HepG2 (cell line): Measurements from ENCODE around the gene N4BP2L1. TPM values are rescaled to one million over a fixed set of nuclear protein-coding genes. Genes with fewer than 3 reads are reported as not detected.

Experiments used
- AHDC1 ChIP-seq: sonication (generic); formaldehyde crosslinking; IDR thresholded peaks from 2 replicates; pipeline ENCODE4 v1.5.1; 2020; ENCODE audit warnings: mild to moderate bottlenecking, missing genetic modification reagents, borderline replicate concordance
- BRD4 ChIP-seq: sonication (generic); formaldehyde crosslinking; IDR thresholded peaks from 2 replicates; pipeline ENCODE4 v1.4.0; 2020; ENCODE audit warnings: missing genetic modification reagents
- ELF1 ChIP-seq: sonication (generic); formaldehyde crosslinking; IDR thresholded peaks from 2 replicates; pipeline ENCODE4 v1.4.0; 2020; ENCODE audit warnings: missing genetic modification reagents
- GLI4 ChIP-seq: sonication (generic); formaldehyde crosslinking; IDR thresholded peaks from 2 replicates; pipeline ENCODE4 v1.5.1; 2020; ENCODE audit warnings: missing genetic modification reagents, mild to moderate bottlenecking, moderate library complexity, borderline replicate concordance
- HNF4A ChIP-seq: sonication (generic); formaldehyde crosslinking; IDR thresholded peaks from 2 replicates; pipeline ENCODE4 v1.4.0; 2020; ENCODE audit warnings: missing genetic modification reagents
- HOXA5 ChIP-seq: sonication (generic); formaldehyde crosslinking; IDR thresholded peaks from 2 replicates; pipeline ENCODE4 v1.4.0; 2020; ENCODE audit warnings: missing genetic modification reagents
- JDP2 ChIP-seq: sonication (generic); formaldehyde crosslinking; IDR thresholded peaks from 2 replicates; pipeline ENCODE4 v1.8.1; 2022; ENCODE audit warnings: missing genetic modification reagents, borderline replicate concordance
- KDM2A ChIP-seq: sonication (generic); formaldehyde crosslinking; IDR thresholded peaks from 2 replicates; pipeline ENCODE4 v1.4.0; 2020; ENCODE audit warnings: low read depth, missing genetic modification reagents, borderline replicate concordance
- MAX ChIP-seq: IDR thresholded peaks from 2 replicates; pipeline ENCODE4 v1.6.1; 2012; ENCODE audit warnings: inconsistent platforms
- MTF2 ChIP-seq: sonication (generic); formaldehyde crosslinking; IDR thresholded peaks from 2 replicates; pipeline ENCODE4 v1.5.0; 2020; ENCODE audit warnings: missing genetic modification reagents, borderline replicate concordance
- NCOA5 ChIP-seq: sonication (generic); formaldehyde crosslinking; IDR thresholded peaks from 2 replicates; pipeline ENCODE4 v1.4.0; 2020; ENCODE audit warnings: missing genetic modification reagents
- NFRKB ChIP-seq: fragments of 450-650 bp; IDR thresholded peaks from 2 replicates; pipeline ENCODE4 v1.6.1; 2017
- NKX3-1 ChIP-seq: sonication (generic); formaldehyde crosslinking; IDR thresholded peaks from 2 replicates; pipeline ENCODE4 v1.5.0; 2020; ENCODE audit warnings: missing genetic modification reagents
- NR2F1 ChIP-seq, 2 experiments: fragments of 450-650 bp in 1 of 2; formaldehyde crosslinking in 1 of 2; IDR thresholded peaks; 2 replicates each; pipeline versions ENCODE4 v1.5.0 to v1.6.1; 2016 to 2020; ENCODE audit warnings: mild to moderate bottlenecking in 1 of 2, missing compliant biosample characterization in 1 of 2, missing genetic modification reagents in 1 of 2, moderate library complexity in 1 of 2
- RELA ChIP-seq: sonication (generic); formaldehyde crosslinking; IDR thresholded peaks from 2 replicates; pipeline ENCODE4 v1.4.0; 2020; ENCODE audit warnings: missing genetic modification reagents
- RFX3 ChIP-seq: IDR thresholded peaks from 2 replicates; pipeline ENCODE4 v1.6.1; 2016; ENCODE audit warnings: missing biosample characterization, missing genetic modification reagents
- RFXANK ChIP-seq: IDR thresholded peaks from 2 replicates; pipeline ENCODE4 v1.6.1; 2016
- SOX6 ChIP-seq, 2 experiments: fragments of 450-650 bp in 1 of 2; sonication (generic) in 1 of 2; formaldehyde crosslinking in 1 of 2; IDR thresholded peaks; 2 replicates each; pipeline versions ENCODE4 v1.4.0 to v1.6.1; 2017 to 2020; ENCODE audit warnings: antibody characterized with exemption in 1 of 2, mild to moderate bottlenecking in 1 of 2, missing genetic modification reagents in 1 of 2
- TEAD3 ChIP-seq: optimal IDR thresholded peaks from 2 replicates; pipeline ENCODE3; 2016; ENCODE audit warnings: borderline replicate concordance
- ZFP1 ChIP-seq: IDR thresholded peaks from 2 replicates; pipeline ENCODE4 v1.6.1; 2016
- ZNF225 ChIP-seq: sonication (generic); formaldehyde crosslinking; IDR thresholded peaks from 2 replicates; pipeline ENCODE4 v1.4.0; 2020; ENCODE audit warnings: mild to moderate bottlenecking, missing genetic modification reagents
- ZNF766 ChIP-seq: sonication (generic); formaldehyde crosslinking; IDR thresholded peaks from 2 replicates; pipeline ENCODE4 v1.5.0; 2020; ENCODE audit warnings: missing genetic modification reagents, borderline replicate concordance
- ZNF770 ChIP-seq: sonication (generic); formaldehyde crosslinking; IDR thresholded peaks from 2 replicates; pipeline ENCODE4 v1.5.0; 2020; ENCODE audit warnings: mild to moderate bottlenecking, missing genetic modification reagents
- ZNF788 ChIP-seq: sonication (generic); formaldehyde crosslinking; IDR thresholded peaks from 2 replicates; pipeline ENCODE4 v1.5.0; 2020; ENCODE audit warnings: mild to moderate bottlenecking, missing genetic modification reagents, borderline replicate concordance
- polyA plus RNA-seq, 8 experiments: library from polyadenylated mRNA; depleted of rRNA in 3 of 8; stranded (reverse) in 7 of 8; unstranded in 1 of 8; fragments of >200 nt; fragmentation: Illumina TruSeq in 4 of 8; extraction: Trizol in 4 of 8; gene quantifications; 2 replicates each; pipeline versions ENCODE4 v1.2.1 to v1.2.3, GENCODE V29; 2011 to 2016; ENCODE audit warnings: low read depth in 4 of 8, missing spikeins in 1 of 8, mixed read lengths in 1 of 8; ENCODE audit not compliant: insufficient read depth in 1 of 8
- total RNA-seq, 5 experiments: library from RNA; depleted of rRNA; stranded (reverse); fragments of >200 nt; fragmentation: Illumina TruSeq; extraction: Trizol; gene quantifications; 2 replicates each; pipeline ENCODE4 v1.2.3, GENCODE V29; 2016; ENCODE audit warnings: low read depth in 1 of 5

N4BP2L1 gene
- total and polyA plus RNA-seq, 2 of the 13 experiments (the other 11 are each of a cell fraction or from before 2014, with no cell fraction given), result 13.2 to 34.5 TPM

- peak; percentile 71; the same call in 1 of the 2 replicates for TF ChIP-seq AHDC1 (CRISPR knock-in tag)
- TF ChIP-seq RFX3 (CRISPR knock-in tag), result no peak
- TF ChIP-seq ZNF225 (CRISPR knock-in tag), result no peak
- TF ChIP-seq ZNF770 (CRISPR knock-in tag), result peak; percentile 77
- peak; percentile 29; the same call in 1 of the 2 replicates for TF ChIP-seq BRD4 (CRISPR knock-in tag)
- no peak for TF ChIP-seq JDP2 (CRISPR knock-in tag)
- TF ChIP-seq ZFP1 (CRISPR knock-in tag), result 0 out of 2 replicates have a peak, but pooled peaks have one; percentile 57
- 0 out of 2 replicates have a peak, but pooled peaks have one; percentile 78 for TF ChIP-seq ZNF766 (CRISPR knock-in tag)
- TF ChIP-seq MTF2 (CRISPR knock-in tag), result no peak
- no peak for TF ChIP-seq RFXANK (CRISPR knock-in tag)
- TF ChIP-seq NFRKB, result no peak
- peak; percentile 91 to 95 for TF ChIP-seq NR2F1 (CRISPR knock-in tag; IDR thresholded peaks at IDR 0.05)
- TF ChIP-seq HOXA5, result peak; percentile 95
- TF ChIP-seq GLI4 (CRISPR knock-in tag), result no peak
- peak; percentile 87 for TF ChIP-seq HNF4A (CRISPR knock-in tag)
- peak; percentile 80 for TF ChIP-seq MAX
- TF ChIP-seq RELA, result peak; percentile 34; the same call in 1 of the 2 replicates
- TF ChIP-seq NCOA5 (CRISPR knock-in tag), result no peak
- TF ChIP-seq KDM2A, result peak; percentile 49; the same call in 1 of the 2 replicates
- no peak for TF ChIP-seq SOX6 (IDR thresholded peaks at IDR 0.05)
- peak; percentile 81 for TF ChIP-seq SOX6 (CRISPR knock-in tag; IDR thresholded peaks at IDR 0.05)
- peak; percentile 93 for TF ChIP-seq ZNF788 (CRISPR knock-in tag)
- peak; percentile 74 for TF ChIP-seq TEAD3 (CRISPR knock-in tag)
- peak; percentile 71 for TF ChIP-seq ELF1 (CRISPR knock-in tag)
- TF ChIP-seq NKX3-1 (CRISPR knock-in tag), result peak; percentile 18; the same call in 1 of the 2 replicates
Observed at GRCh38 chr13:32427852-32428580, at the start of gene N4BP2L1 (continued).
